ENCODE data around the gene FARS2. TPM values are rescaled to one million over a fixed set of nuclear protein-coding genes. Genes with fewer than 3 reads are reported as not detected.
"Not testable (repeated sequence)": the region's sequence is repeated elsewhere in the genome, so short reads cannot be mapped to it uniquely, and the experiment has no call there.

Gene FARS2
- polyA plus RNA-seq, 1 donor from 2014 or later: 11.9 TPM

DNA sequence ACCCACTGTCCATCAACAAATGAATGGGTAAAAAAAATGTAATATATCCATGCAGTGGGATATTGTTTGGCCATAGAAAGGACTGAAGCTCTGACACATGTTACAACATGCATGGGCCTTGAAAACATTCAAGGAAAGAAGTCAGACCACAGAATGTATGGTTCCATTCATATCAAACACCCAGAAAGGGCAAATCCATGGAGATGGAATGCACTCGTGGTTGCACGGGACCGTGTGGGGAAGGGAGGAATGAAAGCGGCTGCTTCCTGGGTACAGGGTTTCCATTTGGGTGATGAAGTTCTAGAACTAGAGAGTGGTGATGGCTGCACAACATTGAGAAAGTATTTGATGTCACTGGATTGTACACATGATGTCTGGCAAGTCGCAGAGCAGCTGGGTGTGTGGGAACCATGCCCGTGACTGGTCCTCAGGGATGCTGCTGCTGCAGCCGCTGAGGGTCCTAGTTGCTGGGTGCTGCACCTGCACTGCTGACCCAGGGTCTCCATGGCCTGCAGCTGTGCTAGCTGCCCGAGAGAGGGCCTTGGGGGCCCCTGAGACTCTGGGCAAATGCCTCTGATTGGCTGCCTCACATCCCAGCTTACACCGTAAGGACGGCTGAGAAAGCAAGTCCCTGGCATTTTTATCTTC, 525.1 kb downstream of the FARS2 start:
- Histone ChIP-seq H3K4me3 (ENCODE audit: low read length) (no peak overlapping the region), H3K9me2 (ENCODE audit: insufficient read depth, low read length) (no peaks in the 10 kb centered on the region), H3K79me2 (replicated peaks; ENCODE audit: insufficient read depth, low read length) (no peaks in the 10 kb centered on the region), H3F3A (ENCODE audit: insufficient read depth, low read length, poor library complexity, severe bottlenecking) (no peaks in the 10 kb centered on the region), H4K20me1 (ENCODE audit: insufficient read depth) (no peaks in the 10 kb centered on the region), H3K4me2 (ENCODE audit: low read length) (no peak overlapping the region), H3K9ac (ENCODE audit: low read length) (no peak overlapping the region), H3K9me3 (ENCODE audit: low read length) (no peaks in the 10 kb centered on the region), H3K36me3 (ENCODE audit: insufficient read depth, low read length) (no peaks in the 10 kb centered on the region), H3K27ac (ENCODE audit: low read length) (no peak overlapping the region), H2AFZ (ENCODE audit: low read depth, low read length) (no peak overlapping the region), H3K27me3 (ENCODE audit: insufficient read depth, low read depth, low read length) (no peaks in the 10 kb centered on the region)
- no peak for TF ChIP-seq RAD21 (conservative IDR thresholded peaks at IDR 0.05)
- TF ChIP-seq, protein P1, sequence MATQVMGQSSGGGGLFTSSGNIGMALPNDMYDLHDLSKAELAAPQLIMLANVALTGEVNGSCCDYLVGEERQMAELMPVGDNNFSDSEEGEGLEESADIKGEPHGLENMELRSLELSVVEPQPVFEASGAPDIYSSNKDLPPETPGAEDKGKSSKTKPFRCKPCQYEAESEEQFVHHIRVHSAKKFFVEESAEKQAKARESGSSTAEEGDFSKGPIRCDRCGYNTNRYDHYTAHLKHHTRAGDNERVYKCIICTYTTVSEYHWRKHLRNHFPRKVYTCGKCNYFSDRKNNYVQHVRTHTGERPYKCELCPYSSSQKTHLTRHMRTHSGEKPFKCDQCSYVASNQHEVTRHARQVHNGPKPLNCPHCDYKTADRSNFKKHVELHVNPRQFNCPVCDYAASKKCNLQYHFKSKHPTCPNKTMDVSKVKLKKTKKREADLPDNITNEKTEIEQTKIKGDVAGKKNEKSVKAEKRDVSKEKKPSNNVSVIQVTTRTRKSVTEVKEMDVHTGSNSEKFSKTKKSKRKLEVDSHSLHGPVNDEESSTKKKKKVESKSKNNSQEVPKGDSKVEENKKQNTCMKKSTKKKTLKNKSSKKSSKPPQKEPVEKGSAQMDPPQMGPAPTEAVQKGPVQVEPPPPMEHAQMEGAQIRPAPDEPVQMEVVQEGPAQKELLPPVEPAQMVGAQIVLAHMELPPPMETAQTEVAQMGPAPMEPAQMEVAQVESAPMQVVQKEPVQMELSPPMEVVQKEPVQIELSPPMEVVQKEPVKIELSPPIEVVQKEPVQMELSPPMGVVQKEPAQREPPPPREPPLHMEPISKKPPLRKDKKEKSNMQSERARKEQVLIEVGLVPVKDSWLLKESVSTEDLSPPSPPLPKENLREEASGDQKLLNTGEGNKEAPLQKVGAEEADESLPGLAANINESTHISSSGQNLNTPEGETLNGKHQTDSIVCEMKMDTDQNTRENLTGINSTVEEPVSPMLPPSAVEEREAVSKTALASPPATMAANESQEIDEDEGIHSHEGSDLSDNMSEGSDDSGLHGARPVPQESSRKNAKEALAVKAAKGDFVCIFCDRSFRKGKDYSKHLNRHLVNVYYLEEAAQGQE (IDR thresholded peaks at IDR 0.05; ENCODE audit: borderline replicate concordance): no peak
- no peak for TF ChIP-seq TAF1 (IDR thresholded peaks at IDR 0.05; ENCODE audit: low read depth)
- no peak for TF ChIP-seq SMC3 (conservative IDR thresholded peaks at IDR 0.05; ENCODE audit: poor library complexity)
- TF ChIP-seq EP300 (conservative IDR thresholded peaks at IDR 0.05; ENCODE audit: poor library complexity, severe bottlenecking): no peak

DNA sequence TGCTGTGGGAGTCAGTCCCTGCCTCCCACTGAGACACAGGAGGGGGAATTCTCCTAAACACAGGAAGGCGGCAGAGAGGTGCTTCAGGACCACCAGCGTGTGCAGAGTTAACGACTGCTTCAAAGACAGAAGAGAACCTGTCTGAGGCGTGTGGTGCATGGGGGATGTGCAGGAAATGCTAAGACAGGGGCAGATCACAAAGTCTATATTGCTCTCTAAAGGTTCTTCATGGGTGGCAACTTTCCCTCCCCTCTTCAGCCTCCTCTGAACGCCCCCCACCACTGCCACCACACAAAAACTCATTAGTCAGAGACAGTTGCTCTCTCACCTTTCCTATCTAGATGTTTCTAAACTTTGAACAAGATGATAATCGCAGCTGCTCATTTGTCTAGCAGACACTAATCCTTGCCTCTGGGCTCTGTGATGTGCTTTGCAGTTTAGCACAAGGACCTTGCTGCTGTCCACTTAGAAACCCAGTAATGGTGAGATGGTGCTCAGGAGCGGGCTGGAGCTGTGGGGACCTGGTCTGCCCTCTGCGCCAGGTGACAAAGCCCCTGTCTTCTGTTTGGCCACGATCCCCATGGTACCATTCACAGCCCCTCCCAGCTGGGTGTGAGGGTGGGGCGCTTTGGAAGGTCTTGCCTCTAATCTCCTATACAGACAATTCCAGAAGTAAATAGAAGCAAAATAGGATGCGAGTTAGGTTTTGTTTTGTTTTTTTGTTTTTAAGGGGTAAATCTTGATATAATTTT, 525.8 kb downstream of the FARS2 start:
- H3F3A ChIP-seq (ENCODE audit: insufficient read depth, low read length, poor library complexity, severe bottlenecking): no peaks in the 10 kb centered on the region
- TF ChIP-seq, protein P2, sequence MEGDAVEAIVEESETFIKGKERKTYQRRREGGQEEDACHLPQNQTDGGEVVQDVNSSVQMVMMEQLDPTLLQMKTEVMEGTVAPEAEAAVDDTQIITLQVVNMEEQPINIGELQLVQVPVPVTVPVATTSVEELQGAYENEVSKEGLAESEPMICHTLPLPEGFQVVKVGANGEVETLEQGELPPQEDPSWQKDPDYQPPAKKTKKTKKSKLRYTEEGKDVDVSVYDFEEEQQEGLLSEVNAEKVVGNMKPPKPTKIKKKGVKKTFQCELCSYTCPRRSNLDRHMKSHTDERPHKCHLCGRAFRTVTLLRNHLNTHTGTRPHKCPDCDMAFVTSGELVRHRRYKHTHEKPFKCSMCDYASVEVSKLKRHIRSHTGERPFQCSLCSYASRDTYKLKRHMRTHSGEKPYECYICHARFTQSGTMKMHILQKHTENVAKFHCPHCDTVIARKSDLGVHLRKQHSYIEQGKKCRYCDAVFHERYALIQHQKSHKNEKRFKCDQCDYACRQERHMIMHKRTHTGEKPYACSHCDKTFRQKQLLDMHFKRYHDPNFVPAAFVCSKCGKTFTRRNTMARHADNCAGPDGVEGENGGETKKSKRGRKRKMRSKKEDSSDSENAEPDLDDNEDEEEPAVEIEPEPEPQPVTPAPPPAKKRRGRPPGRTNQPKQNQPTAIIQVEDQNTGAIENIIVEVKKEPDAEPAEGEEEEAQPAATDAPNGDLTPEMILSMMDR (IDR thresholded peaks at IDR 0.05; ENCODE audit: poor library complexity, severe bottlenecking): no peak
- TF ChIP-seq EZH2 (IDR thresholded peaks at IDR 0.05; ENCODE audit: borderline replicate concordance, insufficient read depth, low read length, poor library complexity, severe bottlenecking): no peak
- TF ChIP-seq SMC3 (conservative IDR thresholded peaks at IDR 0.05; ENCODE audit: poor library complexity): no peak
- TF ChIP-seq, protein P1 (IDR thresholded peaks at IDR 0.05; ENCODE audit: borderline replicate concordance): no peak
- no peaks in the 10 kb centered on the region for H3K9me3 ChIP-seq (ENCODE audit: low read length)
- H4K20me1 ChIP-seq (ENCODE audit: insufficient read depth): no peaks in the 10 kb centered on the region
- no peaks in the 10 kb centered on the region for H3K36me3 ChIP-seq (ENCODE audit: insufficient read depth, low read length)
- no peak overlapping the region for H3K4me2 ChIP-seq (ENCODE audit: low read length)
- no peak overlapping the region for H3K9ac ChIP-seq (ENCODE audit: low read length)
- no peaks in the 10 kb centered on the region for H3K9me2 ChIP-seq (ENCODE audit: insufficient read depth, low read length)
- no peak overlapping the region for H3K4me3 ChIP-seq (ENCODE audit: low read length)
- H3K79me2 ChIP-seq (replicated peaks; ENCODE audit: insufficient read depth, low read length): no peaks in the 10 kb centered on the region
- no peaks in the 10 kb centered on the region for H3K27me3 ChIP-seq (ENCODE audit: insufficient read depth, low read depth, low read length)
- no peak overlapping the region for H3K27ac ChIP-seq (ENCODE audit: low read length)
- H2AFZ ChIP-seq (ENCODE audit: low read depth, low read length): no peak overlapping the region

DNA sequence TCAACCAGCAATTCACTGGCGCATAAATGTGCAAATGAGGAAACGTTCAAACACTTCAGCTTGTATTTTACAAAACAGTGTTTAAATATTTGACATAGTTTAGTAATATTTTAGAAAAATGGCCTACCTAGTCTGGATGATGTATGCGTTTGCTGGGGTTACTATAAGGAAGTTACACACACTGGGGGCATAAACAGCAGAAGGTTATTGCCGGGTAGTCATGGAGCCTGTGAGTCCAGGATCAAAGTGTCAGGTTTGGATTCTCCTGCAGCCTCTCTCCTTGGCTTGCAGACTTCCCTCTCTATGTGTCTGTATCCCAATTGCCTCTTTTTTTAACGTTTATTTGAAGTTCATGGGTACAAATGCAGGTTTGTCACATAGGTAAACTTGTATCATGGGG, 528.1 kb downstream of the FARS2 start:
- H3K36me3 ChIP-seq (ENCODE audit: insufficient read depth, low read length); H3F3A ChIP-seq (ENCODE audit: insufficient read depth, low read length, poor library complexity, severe bottlenecking); H3K79me2 ChIP-seq (replicated peaks; ENCODE audit: insufficient read depth, low read length); H2AFZ ChIP-seq (ENCODE audit: low read depth, low read length); H3K4me3 ChIP-seq (ENCODE audit: low read length); H3K9me3 ChIP-seq (ENCODE audit: low read length); H3K27me3 ChIP-seq (ENCODE audit: insufficient read depth, low read depth, low read length); H3K9ac ChIP-seq (ENCODE audit: low read length); H3K27ac ChIP-seq (ENCODE audit: low read length); H3K9me2 ChIP-seq (ENCODE audit: insufficient read depth, low read length); H3K4me2 ChIP-seq (ENCODE audit: low read length); H4K20me1 ChIP-seq (ENCODE audit: insufficient read depth): not testable (repeated sequence)

DNA sequence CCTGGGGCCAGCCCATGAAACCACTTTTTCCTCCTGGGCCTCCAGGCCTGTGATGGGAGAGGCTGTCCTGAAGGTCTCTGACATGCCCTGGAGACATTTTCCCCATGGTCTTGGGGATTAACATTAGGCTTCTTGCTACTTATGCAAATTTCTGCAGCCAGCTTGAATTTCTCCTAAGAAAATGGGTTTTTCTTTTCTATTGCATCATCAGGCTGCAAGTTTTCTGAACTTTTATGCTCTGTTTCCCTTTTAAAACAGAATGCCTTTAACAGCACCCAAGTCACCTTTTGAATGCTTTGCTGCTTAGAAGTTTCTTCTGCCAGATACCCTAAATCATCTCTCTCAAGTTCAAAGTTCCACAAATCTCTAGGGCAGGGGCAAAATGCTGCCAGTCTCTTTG, 535.2 kb downstream of the FARS2 start:
- H3K9me3 ChIP-seq (ENCODE audit: low read length); H4K20me1 ChIP-seq (ENCODE audit: insufficient read depth); H3F3A ChIP-seq (ENCODE audit: insufficient read depth, low read length, poor library complexity, severe bottlenecking); H3K4me2 ChIP-seq (ENCODE audit: low read length); H3K79me2 ChIP-seq (replicated peaks; ENCODE audit: insufficient read depth, low read length); H3K27me3 ChIP-seq (ENCODE audit: insufficient read depth, low read depth, low read length); H2AFZ ChIP-seq (ENCODE audit: low read depth, low read length); H3K36me3 ChIP-seq (ENCODE audit: insufficient read depth, low read length); H3K9ac ChIP-seq (ENCODE audit: low read length); H3K27ac ChIP-seq (ENCODE audit: low read length); H3K4me3 ChIP-seq (ENCODE audit: low read length); H3K9me2 ChIP-seq (ENCODE audit: insufficient read depth, low read length): not testable (repeated sequence)
